PFSK-1 (cell line): ENCODE data around the gene CTF1.

Source experiments
- FOXP2 ChIP-seq: optimal IDR thresholded peaks from 2 replicates; pipeline ENCODE3; 2011; ENCODE audit warnings: borderline replicate concordance, control low read depth, inconsistent platforms; ENCODE audit not compliant: insufficient read depth; ENCODE audit errors: extremely low read length, extremely low read depth
- POLR2AphosphoS5 ChIP-seq: IDR thresholded peaks from 2 replicates; pipeline ENCODE4 v1.6.1; 2012; ENCODE audit warnings: low read depth, mild to moderate bottlenecking, control low read depth, low read length, moderate library complexity
- REST ChIP-seq, 2 experiments: IDR thresholded peaks; 2 replicates each; pipeline versions ENCODE4 v1.6.1 to v1.8.0; 2011 to 2012; ENCODE audit warnings: low read depth in 2 of 2, low read length in 2 of 2, control low read depth in 1 of 2, inconsistent platforms in 1 of 2, mild to moderate bottlenecking in 1 of 2, moderate library complexity in 1 of 2; ENCODE audit not compliant: insufficient read depth in 1 of 2
- SIN3A ChIP-seq: IDR thresholded peaks from 2 replicates; pipeline ENCODE4 v1.6.1; 2012; ENCODE audit warnings: mild to moderate bottlenecking, low read length, moderate library complexity, borderline replicate concordance; ENCODE audit not compliant: insufficient read depth
- TAF1 ChIP-seq: IDR thresholded peaks from 2 replicates; pipeline ENCODE4 v1.6.1; 2012; ENCODE audit warnings: low read length, control low read depth, borderline replicate concordance; ENCODE audit not compliant: insufficient read depth

CTF1 gene

GRCh38 chr16:30921459-30921747, 25.0 kb downstream of the CTF1 start:
- TF ChIP-seq POLR2AphosphoS5 (no peak), SIN3A (no peak), FOXP2 (no peak), TAF1 (no peak), REST (IDR thresholded peaks at IDR 0.05; ENCODE audit: insufficient read depth in 1 of 2, low read depth in 2 of 2, low read length in 2 of 2) (0 out of 4 replicates have a peak, but pooled peaks of 1 of the 2 experiments have one; percentile 38)

- TF ChIP-seq SIN3A (0 out of 2 replicates have a peak, but pooled peaks have one; percentile 14), FOXP2 (no peak), POLR2AphosphoS5 (peak; percentile 57; the same call in 1 of the 2 replicates), TAF1 (no peak)
Measured at GRCh38 chr16:30921748-30922419, 25.5 kb downstream of the CTF1 start.

GRCh38 chr16:30922420-30922959, 26.1 kb downstream of the CTF1 start:
- TF ChIP-seq TAF1 (no peak), POLR2AphosphoS5 (no peak), FOXP2 (no peak), SIN3A (no peak), REST (IDR thresholded peaks at IDR 0.05; ENCODE audit: insufficient read depth in 1 of 2, low read depth in 2 of 2, low read length in 2 of 2) (no peak)

- peak; percentile 60 for TF ChIP-seq FOXP2
- TF ChIP-seq TAF1, result peak; percentile 76; the same call in 1 of the 2 replicates
- TF ChIP-seq SIN3A, result no peak
- peak; percentile 56 for TF ChIP-seq POLR2AphosphoS5
- TF ChIP-seq REST (IDR thresholded peaks at IDR 0.05; ENCODE audit: insufficient read depth in 1 of 2, low read depth in 2 of 2, low read length in 2 of 2), result no peak
Measured at GRCh38 chr16:30922960-30923535, 26.6 kb downstream of the CTF1 start.

- TF ChIP-seq POLR2AphosphoS5, result no peak
- no peak for TF ChIP-seq TAF1
- no peak for TF ChIP-seq SIN3A
- TF ChIP-seq FOXP2, result no peak
- TF ChIP-seq REST (IDR thresholded peaks at IDR 0.05; ENCODE audit: insufficient read depth in 1 of 2, low read depth in 2 of 2, low read length in 2 of 2), result no peak
Measured at GRCh38 chr16:30923554-30924075, 27.2 kb downstream of the CTF1 start, which contains the start of gene FBXL19. TSS of gene FBXL19 (plus strand) at chr16:30923572. CDS start at chr16:30925755, 2,183 bp downstream.
